Fibroblast of skin of left biceps (primary cell): ENCODE data around the gene WEE1.
A peak's percentile ranks its signal among the peaks of the same experiment; 100 is the strongest.
"Not testable (repeated sequence)": the region's sequence is repeated elsewhere in the genome, so short reads cannot be mapped to it uniquely, and the experiment has no call there.

ENCODE experiments used
- DNase-seq, 2 experiments: peaks; one replicate each; pipeline ENCODE4 v3.0.0-alpha.2; 2013; ENCODE audit warnings: low read depth in 2 of 2

Gene WEE1

DNA sequence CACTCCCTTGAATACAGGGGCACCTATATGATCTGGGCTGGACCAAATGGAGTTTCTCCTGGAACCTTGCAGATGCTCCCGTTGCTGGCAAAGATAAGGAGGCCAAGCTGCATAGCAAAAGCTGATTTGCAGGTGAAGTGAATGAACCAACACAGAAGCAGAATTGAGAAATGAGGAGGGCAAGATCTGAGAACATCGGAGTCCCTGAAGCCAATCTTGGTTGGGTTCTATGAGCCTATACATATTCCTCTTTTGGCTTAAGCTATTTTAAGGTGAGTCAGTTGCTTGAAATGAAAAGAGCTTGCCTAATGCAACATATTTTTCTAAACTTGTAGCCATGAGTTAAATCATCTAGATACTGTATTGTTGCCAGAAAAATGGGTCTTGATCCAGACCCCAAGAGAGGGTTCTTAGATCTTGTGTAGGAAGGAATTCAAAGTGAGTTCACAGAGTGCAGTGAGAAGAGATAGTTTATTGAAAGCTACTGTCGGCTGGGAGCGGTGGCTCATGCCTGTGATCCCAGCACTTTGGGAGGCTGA is 23.5 kb downstream of the WEE1 start:
- no peak for DNase-seq

DNA sequence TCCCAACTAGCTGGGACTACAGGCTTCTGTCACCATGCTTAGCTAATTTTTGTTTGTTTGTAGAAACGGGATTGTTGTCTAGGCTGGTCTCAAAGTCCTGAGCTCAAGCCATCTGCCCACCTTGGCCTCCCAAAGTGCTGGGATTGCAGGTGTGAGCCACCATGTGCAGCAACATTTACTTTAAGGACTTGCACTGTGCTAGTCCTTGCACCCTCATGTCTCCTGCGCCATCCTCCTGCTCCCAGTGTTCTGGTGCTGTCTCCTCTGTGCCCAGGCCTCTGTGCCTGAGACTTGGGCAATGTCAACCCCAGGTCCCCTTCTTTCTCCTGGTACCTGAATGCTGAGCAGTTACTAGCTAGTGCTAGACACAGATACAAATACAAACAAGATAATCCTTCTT is 26.7 kb downstream of the WEE1 start:
- DNase-seq, result no peak

DNA sequence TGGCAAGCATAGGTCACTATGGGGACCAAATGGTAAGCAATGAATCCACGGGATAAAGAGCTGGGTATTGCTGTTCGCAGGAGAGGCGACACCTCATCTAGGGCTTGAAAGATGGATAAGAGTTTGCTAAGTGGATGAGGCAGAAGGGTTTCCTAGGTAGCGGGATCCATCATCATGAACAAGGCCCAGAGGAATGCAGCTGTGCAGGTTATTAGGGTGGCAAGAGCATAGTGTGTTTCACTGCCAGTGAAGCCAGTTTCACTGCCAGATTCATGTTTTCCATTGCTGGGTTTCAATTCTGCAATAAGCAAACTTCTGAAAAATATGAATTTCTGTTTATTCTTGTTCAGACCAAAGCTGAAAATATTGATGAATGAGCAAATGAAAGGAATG is 27.2 kb downstream of the WEE1 start:
- DNase-seq, result no peak

DNA sequence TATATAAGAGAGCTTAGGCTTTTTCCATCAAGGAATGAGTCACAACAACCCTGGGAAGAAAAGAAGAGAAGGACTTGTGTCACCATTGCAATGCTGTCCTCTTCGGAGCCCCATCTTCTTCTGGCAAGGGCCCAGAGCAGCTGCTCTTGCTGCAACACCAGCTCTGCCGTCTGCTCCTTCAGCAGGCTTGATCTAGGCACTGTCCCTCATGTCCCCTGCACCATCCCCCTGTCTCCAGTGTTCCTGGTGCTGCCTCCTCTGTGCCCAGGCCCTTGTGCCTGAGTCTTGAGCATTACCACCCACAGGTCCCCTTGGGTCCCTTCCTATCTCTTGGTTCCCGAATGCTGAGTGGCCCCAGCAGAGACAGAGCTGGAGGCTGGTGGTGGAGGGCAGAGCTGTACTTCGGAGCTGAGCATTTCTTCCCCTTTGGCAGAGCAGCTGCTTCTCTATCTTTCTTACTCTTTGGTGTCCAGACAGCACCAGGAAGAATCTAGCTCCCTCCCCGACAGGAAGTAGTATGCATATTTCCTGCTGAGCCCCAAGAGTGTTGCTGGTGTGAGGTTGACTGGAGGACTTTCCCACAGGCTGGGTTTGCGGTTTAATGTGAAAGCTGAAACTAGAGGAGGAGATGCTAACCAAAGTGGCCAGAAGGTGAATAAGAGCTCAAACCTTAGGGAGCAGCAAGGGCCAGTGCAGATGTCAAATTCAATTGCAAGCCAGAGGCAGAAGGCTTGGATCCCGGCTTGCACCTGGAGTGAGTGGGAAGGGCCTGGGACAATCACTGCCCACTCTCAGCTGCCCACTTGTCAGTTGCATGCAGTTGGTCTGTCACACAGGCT is 27.8 kb downstream of the WEE1 start:
- peak; percentile 52 to 58 for DNase-seq

DNA sequence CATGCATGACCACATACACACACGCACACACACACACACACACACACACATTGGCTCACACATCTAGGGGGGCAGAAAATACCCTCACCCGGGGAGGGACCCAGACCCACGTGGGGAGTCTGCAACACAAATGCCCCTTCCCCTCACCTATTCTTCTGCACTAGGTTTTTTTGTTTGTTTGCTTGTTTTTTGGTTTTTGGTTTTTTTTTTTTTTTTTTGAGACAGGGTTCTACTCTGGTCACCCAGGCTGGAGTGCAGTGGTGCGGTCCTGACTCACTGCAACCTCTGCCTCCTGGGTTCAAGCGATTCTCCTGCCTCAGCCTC is 28.4 kb downstream of the WEE1 start:
- no peak for DNase-seq

DNA sequence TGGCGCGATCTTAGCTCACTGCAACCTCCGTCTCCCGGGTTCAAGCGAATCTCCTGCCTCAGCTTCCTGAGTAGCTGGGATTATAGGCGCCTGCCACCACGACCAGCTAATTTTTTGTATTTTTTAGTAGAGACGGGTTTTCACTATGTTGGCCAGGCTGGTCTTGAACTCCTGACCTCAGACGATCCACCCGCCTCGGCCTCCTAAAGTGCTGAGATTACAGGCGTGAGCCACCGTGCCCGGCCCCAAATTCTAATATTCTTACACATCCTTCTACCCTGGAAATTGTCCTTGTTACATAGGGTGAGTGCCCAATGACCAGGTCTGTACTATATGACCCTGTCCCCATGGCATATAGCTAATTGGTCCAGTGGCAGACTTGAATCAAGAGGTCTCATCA is 29.7 kb downstream of the WEE1 start:
- not testable (repeated sequence) for DNase-seq

DNA sequence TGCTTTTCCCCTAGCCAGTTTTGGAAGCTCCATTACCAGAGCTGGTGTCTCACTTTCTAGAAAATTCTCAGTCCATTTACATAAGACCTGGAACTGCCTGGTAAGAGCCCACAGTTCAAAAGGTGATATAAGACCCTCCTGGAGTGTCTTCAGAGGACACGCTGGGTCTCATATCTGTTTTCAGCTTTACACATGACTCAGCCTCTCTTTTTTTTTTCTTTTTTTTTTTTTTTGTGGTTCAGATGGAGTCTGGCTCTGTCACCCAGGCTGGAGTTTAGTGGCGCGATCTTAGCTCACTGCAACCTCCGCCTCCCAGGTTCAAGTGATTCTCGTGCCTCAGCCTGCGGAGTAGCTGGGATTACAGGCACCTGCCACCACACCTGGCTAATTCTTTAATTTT is 30.7 kb downstream of the WEE1 start:
- no peak for DNase-seq

DNA sequence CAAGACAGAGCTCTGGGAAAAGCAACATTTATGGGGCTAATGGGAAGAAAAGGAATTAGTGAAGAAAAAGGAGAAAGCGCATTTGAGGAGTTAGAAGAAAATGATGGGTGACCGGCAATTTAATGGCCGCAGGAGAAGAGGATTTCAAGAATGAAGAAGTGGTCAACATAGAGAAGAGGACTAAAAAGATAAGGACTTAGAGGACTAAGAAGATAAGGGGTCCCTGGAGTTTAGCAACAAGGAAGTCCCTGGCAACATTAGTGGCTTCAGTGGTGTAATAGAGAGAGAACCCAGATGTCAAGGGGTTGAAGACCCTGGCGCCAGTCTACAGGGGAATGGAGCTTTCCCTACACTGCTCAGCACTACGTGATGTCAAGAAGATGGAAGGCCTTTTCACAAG is 32.3 kb downstream of the WEE1 start:
- DNase-seq, result no peak

DNA sequence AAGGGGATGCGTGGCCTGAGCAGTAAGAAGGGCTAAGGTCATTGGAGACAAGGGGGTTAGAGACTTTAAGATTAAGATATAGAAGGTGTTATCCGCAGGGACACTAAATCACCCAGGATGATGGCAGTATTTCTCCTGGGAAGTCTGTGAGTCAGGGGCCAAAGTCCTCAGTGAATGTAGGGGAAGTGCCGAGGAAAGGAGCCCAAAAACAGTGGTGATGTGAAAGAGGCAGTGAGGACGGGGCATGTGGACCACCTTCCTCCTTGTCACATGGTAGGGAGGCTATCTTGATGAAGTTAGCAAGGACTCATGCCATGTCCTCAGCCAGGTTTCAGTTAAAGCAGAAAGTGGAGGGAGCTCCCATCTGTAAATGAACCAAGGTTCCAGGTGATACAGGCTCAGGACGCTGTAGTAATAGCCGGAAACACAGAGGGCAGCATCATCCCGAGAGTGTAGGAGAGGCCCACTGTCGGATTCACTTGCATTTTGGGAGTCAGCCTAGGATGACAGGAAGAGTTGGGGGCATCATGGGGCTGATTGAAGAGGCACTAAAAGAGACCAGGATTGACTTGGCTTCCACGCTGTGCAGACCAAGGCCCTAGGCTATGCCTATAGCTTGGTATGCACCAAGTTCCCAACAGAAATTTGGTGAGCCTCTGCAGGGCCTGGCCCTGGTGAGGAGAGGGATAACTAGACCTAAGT is 33.5 kb downstream of the WEE1 start:
- no peak for DNase-seq

DNA sequence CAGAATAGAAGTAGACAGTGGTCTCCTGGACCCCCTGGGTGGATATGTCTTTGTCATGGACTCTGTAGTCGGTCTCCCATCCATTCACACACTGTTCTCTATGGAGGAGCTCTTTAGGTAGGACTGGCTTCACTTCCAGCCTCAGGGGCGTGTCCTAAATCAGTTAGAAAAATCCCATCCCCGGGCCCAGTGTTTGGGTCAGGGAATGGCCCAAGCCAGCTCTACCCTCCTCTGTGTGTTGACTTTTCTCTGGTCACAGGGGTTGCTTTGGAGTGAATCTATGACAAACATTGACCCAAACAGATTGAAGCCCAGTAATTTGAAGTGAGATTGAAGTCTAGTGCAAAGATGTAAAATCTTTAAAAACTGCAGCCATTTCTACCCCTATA is 34.0 kb downstream of the WEE1 start:
- no peak for DNase-seq

DNA sequence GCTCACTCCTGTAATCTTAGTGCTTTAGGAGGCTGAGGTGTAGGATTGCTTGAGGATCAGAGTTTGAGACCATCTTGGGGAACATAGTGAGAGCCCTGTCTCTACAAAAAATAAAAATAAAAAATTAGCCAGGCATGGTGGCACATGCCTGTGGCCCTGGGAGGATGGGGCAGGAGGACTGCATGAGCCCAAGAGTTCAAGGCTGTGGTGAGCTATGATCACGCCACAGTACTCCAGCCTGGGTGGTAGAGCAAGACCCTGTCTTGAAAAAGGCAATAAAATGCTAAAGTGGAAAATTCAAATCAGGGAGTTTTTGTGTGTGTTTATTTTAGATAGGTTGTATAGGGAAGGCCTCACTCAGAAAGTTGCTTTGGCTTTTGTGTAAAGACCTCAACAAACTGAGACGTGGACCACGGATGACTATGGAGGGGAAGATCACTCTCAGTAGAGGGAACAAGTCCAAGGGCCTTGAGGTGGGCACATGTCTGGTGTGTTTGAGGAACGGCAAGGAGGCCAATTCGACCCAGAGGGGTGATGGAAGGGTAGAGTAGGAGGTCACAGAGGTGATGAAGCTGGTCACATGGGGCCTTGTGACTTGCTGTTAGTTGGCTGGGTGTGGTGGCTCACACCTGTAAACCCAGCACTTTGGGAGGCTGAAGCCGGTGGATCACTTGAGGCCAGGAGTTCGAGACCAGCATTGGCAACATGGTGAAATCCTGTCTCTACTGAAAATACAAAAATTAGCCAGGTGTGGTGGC is 35.7 kb downstream of the WEE1 start:
- no peak for DNase-seq

DNA sequence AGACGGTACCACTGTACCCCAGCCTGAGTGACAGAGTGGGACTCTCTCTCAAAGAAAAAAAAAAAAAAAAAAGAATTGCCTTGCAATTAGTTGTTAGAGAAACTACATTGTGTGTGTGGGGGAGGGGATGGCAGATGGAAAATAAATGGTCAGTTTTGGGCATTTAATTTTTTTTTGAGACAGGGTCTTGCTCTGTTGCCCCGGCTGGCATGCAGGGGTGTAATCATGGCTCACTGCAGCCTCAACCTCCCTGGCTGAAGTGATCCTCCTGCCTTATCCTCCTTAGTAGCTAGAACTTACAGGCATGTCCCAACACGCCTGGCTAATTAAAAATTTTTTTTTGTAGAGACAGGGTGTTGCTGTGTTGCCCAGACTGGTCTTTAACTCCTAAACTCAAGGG is 36.4 kb downstream of the WEE1 start:
- no peak for DNase-seq

DNA sequence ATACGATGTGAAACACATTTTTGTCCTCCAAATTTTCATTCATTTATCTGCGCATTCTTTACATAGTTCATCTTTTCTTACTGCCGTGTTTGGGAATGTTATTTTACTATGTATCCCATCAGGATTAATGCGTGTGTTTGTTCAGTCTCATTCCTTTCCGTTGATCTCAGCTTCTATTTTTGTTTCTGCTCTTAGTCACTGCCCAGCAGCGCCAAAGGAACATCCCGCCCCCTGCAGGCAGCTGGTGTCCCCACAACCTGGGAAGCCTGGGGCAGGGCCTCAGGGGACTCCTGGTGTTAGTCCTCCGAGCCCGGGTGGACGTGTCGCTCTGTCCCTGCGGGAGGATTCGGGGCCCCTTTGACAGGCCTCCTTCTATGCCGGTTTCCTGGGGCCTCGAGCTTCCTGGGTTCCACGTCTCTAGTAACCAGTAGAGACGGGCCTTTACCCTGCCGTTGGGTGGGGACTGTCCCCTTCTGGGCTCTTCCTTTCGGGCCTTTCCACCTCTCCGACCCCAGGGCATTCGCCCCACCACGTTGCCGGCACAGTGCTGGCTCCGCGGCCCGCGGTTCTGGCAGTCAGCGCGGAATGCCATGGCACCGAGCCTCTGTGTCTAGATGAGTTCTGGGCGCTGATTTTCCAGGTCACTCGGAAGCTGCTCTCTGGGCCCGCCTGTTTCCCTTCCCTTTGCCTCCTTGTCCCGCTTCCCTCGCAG is 39.8 kb downstream of the WEE1 start:
- DNase-seq, result peak; percentile 97

DNA sequence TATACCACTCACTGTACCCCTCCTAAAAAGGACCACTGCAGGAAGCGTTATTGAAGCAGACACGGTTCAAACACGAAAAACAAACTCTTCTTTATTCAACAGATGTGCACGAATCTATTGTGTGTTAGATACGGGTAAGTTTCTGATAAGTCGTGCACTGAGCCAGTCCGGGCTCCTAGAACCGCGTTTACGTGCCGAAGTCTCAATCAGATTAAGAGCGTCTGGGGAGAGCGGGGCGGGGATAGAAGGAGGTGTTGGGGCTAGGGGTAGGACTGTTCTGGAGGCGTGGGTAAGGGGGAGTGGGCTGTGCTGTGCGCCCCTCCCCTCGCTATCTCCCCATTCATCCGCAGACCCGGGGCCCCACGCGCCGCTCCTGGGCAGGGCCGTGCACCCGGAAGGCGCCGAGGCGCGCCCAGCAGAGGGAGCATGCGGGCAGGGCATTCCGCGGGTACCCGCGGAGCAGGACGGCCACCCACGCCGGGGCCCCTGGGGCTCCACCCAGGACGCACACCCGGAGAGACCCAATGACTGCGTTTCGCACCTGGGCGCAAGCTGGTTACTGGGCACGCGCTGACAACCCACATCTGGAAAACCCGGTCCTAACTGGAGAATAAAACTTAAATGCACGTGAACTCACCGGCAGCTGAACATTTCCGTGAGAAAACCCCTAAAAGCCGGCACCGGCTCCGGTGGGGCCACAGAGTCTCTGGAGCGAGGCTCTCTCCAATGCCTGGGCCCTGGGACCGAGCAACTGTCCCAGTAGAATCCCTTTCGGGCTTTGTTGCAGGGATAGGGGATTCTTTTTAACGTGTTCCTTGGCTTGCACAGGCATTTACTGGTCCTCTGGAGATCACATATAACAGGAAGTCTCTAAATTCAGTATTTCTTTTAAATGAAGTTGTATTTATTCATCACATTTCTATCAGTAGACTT is 40.6 kb downstream of the WEE1 start:
- DNase-seq, result peak; percentile 65 to 66

DNA sequence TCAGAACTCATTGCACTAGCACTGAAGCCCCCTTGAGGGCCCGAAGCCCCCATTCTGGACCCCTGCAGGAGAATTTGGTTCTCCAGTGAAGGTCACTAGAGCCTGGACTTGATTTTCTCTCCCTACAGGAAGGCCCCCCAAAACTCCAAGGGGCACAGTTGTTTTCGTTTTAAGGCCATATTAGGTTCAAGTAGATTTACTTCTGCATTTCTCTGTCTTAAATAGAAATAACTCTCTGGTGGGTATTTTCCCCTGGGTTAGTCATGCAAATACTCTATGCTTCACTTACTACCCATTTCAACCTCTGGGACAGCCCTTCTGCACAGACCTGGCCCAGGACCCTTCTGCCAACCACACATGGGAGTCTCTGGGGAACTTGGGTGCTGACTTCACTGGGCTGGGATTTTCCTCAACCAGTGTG is 41.6 kb downstream of the WEE1 start:
- DNase-seq, result no peak

DNA sequence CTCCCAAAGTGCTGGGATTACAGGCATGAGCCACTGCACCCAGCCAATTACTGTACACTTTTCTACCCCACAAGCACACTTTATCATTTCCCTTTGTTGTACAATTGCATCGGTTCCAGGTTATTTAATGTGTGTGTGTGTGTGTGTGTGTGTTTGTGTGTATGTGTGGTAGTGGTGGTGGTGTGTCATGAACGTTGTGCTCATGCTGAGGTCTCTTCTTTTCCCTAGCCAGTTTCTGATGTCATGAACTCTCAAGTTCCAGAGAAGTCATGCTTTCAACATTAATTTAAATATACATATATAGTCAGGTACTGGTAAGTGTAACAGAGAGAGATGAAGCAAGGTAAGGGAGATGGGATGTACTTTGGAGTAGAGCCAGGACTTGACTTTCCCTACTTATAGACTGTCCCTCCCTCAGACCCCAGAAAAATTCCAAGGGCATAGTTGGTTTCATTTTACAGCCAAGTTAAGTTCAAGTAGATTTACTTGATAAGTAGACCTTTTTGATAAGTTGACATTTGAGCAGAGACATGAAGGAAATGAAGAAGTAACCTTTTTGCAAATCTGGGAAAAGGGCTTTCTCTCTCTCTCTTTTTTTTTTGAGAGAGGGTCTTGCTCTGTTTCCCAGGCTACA is 42.7 kb downstream of the WEE1 start:
- DNase-seq, result no peak

DNA sequence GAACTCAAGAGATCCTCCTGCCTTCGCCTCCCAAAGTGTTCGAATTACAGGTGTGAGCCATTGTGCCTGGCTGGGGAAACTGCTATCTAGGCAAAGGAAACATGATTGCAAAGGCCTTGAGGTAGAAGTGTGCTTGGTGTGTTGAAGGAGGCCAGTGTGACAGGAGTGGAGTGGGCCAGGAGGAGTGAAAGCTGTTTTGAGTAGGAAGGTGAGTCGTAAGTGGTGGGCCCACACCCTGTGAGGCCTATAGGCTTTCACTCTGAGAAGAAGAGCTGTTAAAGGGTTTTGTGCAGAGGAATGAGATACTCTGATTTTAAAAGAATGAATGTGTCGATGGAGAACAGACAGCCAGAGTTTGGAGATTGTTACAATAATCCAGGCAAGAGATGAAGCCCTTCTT is 43.4 kb downstream of the WEE1 start:
- no peak for DNase-seq

DNA sequence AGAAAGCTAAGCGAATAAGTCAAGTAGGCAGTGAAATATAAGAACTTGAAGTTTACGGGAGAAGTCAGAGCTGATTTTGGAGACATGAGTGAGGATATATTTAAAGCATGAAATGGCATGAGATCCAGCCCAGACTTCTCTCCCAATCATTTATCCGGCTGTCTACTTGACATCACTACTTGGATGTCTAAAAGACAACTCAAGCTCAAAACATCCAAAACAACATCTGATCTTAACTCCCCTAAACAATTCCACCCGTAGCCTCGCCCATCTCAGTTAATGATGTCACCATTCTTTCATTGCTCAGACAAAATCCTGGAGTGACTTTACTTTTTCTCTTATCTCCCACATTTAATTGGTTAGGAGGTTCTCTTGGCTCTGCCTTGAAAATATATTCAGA is 44.5 kb downstream of the WEE1 start:
- peak; percentile 62 for DNase-seq

DNA sequence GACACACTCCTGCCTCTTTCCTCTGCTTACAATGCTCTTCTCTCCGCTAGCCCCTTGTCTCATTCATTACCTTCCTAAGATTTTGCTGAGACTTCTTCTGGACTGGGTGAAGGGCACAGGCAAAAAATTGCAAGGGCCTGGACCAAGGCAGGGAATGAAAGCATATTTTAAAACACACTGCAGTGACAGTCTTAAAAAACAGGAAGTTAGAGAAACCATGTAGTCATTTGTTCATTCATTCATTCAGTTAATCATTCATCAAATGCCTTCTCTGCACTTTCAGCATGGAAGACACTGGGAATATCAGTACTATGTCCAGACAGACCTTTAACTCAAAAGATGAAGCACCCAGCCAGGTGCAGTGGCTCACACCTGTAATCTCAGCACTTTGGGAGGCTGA is 45.5 kb downstream of the WEE1 start:
- no peak for DNase-seq

DNA sequence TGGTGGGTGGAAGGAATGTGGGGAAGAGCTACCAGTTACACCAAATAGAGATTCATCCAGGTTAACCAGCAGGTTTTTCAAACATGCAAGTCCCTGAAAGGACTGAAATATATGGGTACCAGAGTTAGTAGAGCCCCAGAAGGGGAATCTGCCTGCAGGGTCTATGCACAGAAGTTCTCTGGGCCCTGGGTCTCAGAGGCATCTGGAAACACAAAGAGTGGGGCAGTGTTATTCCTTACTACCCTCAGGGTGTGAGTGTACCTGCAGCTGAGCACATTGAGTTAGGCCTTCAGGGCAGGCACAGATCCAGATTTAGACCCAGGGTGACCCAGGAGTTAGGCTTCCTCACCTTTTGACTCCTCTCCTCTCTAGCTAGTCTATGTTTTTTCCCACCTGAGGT is 46.5 kb downstream of the WEE1 start:
- no peak for DNase-seq
